Measurements from ENCODE around the gene GNB3. TPM values are rescaled to one million over a fixed set of nuclear protein-coding genes. Genes with fewer than 3 reads are reported as not detected.
A peak's percentile ranks its signal among the peaks of the same experiment; 100 is the strongest.
"Not testable (repeated sequence)": the region's sequence is repeated elsewhere in the genome, so short reads cannot be mapped to it uniquely, and the experiment has no call there.

The GNB3 gene
- total and polyA plus RNA-seq, 8 donors: 0.87 to 11.1 (median 2.7) TPM; not detected in 1

GRCh38 chr12:6883252-6883651 is 42.5 kb downstream of the GNB3 start:
- Histone ChIP-seq H3K27me3 (no peaks in the 10 kb centered on the region), H3K36me3 (peaks cover 3 to 38% (median 28%) of the 10 kb centered on the region in 4 donors), H3K4me1 (peaks cover 0 to 12% (median 6%) of the 10 kb centered on the region in 4 donors), H3K9me3 (no peaks in the 10 kb centered on the region), H3K27ac (no peak overlapping the region), H3K4me3 (no peak overlapping the region)
- 93 to 100% (median 98%) methylated on average over 5 of the region's 5 CpGs for WGBS, 5 donors
- TF ChIP-seq POLR2A (IDR thresholded peaks at IDR 0.05): no peak
- no peak for TF ChIP-seq EP300 (IDR thresholded peaks at IDR 0.05)
- TF ChIP-seq, protein P1, sequence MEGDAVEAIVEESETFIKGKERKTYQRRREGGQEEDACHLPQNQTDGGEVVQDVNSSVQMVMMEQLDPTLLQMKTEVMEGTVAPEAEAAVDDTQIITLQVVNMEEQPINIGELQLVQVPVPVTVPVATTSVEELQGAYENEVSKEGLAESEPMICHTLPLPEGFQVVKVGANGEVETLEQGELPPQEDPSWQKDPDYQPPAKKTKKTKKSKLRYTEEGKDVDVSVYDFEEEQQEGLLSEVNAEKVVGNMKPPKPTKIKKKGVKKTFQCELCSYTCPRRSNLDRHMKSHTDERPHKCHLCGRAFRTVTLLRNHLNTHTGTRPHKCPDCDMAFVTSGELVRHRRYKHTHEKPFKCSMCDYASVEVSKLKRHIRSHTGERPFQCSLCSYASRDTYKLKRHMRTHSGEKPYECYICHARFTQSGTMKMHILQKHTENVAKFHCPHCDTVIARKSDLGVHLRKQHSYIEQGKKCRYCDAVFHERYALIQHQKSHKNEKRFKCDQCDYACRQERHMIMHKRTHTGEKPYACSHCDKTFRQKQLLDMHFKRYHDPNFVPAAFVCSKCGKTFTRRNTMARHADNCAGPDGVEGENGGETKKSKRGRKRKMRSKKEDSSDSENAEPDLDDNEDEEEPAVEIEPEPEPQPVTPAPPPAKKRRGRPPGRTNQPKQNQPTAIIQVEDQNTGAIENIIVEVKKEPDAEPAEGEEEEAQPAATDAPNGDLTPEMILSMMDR (IDR thresholded peaks at IDR 0.05): no peak
- intact Hi-C loops (cut with DNase I; ENCODE audit: low total_unique reads): no loop called here
- DNase-seq: no peak

DNA sequence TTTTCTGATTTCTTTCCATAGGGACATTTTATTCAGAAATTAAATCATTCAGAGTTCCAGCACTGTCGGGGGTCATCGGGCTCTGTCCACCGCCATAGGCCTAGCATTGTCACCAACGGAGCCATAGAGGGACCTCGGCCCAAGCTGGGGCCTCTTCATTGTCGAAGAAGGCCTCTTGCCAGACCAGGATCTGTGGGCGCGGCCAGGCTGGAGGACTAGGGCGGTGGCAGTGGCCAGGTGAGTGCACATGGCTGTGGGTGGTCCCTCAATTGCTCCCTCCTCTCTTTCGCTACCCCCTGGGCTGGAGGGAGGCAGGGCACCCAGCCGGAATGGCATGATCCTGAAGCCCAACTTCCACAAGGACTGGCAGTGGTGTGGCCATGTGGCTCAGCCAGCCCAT is 43.0 kb downstream of the GNB3 start:
- H3K36me3 ChIP-seq: peaks cover 3 to 38% (median 28%) of the 10 kb centered on the region in 4 donors
- 79 to 93% (median 85%) methylated on average over 9 to 11 of the region's 11 CpGs for WGBS, 5 donors
- H3K4me1 ChIP-seq: peaks cover 0 to 12% (median 6%) of the 10 kb centered on the region in 4 donors
- H3K27ac ChIP-seq: no peak overlapping the region
- intact Hi-C loops (cut with DNase I; ENCODE audit: low total_unique reads): no loop called here
- H3K9me3 ChIP-seq: no peaks in the 10 kb centered on the region
- no peak overlapping the region for H3K4me3 ChIP-seq
- no peak for TF ChIP-seq POLR2AphosphoS5 (IDR thresholded peaks at IDR 0.05)
- TF ChIP-seq, protein P1 (IDR thresholded peaks at IDR 0.05): no peak
- no peak for TF ChIP-seq POLR2A (IDR thresholded peaks at IDR 0.05)
- TF ChIP-seq EP300 (IDR thresholded peaks at IDR 0.05): no peak
- no peaks in the 10 kb centered on the region for H3K27me3 ChIP-seq
- no peak for DNase-seq

DNA sequence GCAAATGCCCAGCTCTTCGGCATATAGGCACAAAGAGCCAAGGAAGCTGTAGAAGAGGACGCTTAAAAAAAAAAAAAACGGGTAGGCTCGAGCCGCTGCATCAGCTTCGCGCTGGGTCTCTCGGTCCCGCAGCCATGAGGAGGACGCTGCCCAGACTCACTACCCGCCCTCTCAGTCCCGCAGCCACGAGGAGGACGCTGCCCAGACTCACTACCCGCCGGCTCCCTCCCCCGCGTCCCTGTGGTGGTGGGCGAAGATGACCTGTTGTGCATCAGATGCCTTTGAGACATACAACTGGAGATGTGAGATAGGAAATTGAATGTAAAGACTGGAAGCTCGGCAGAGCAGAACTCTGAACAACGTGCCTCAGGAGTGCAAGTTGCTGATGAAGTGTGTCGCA is 43.8 kb downstream of the GNB3 start:
- no peak overlapping the region for H3K4me3 ChIP-seq
- DNase-seq: no peak
- peaks cover 0 to 12% (median 6%) of the 10 kb centered on the region in 4 donors for H3K4me1 ChIP-seq
- H3K36me3 ChIP-seq: peaks cover 3 to 38% (median 28%) of the 10 kb centered on the region in 4 donors
- H3K9me3 ChIP-seq: no peaks in the 10 kb centered on the region
- no peak overlapping the region for H3K27ac ChIP-seq
- WGBS, 5 donors: 81 to 85% (median 83%) methylated on average over 22 of the region's 22 CpGs
- intact Hi-C loops (cut with DNase I; ENCODE audit: low total_unique reads): no loop called here
- H3K27me3 ChIP-seq: no peaks in the 10 kb centered on the region
- no peak for TF ChIP-seq EP300 (IDR thresholded peaks at IDR 0.05)
- TF ChIP-seq, protein P1 (IDR thresholded peaks at IDR 0.05): no peak
- TF ChIP-seq POLR2AphosphoS5 (IDR thresholded peaks at IDR 0.05): no peak
- no peak for TF ChIP-seq POLR2A (IDR thresholded peaks at IDR 0.05)

- DNase-seq; H3K9me3 ChIP-seq; intact Hi-C loops (cut with DNase I; ENCODE audit: low total_unique reads); H3K27me3 ChIP-seq; H3K4me3 ChIP-seq: not testable (repeated sequence)
- Histone ChIP-seq H3K27ac (peak overlapping the region in 2 of 5 donors; percentile 42 to 59), H3K36me3 (peaks cover 3 to 38% (median 28%) of the 10 kb centered on the region in 4 donors), H3K4me1 (peaks cover 1 to 13% (median 7%) of the 10 kb centered on the region in 4 donors)
- WGBS, 5 donors: 52 to 74% (median 56%) methylated on average over 8 to 12 of the region's 15 CpGs
Observed at GRCh38 chr12:6886206-6886999, 45.7 kb downstream of the GNB3 start.

DNA sequence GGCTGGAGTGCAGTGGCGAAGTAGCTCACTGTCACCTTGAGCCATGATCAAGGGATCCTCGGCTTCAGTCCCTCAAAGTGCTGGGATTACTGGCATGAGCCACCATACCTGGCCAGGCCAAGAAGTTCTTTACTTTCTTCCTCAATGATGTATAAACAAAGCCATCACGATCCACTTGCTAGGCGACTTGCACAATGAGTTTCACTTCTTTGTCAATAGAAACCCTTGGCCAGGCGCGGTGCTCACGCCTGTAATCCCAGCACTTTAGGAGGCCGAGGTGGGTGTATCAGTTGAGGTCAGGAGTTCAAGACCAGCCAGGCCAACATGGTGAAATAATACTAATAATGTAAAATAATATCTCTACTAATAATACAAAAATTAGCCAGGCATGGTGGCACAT is 46.7 kb downstream of the GNB3 start:
- Histone ChIP-seq H3K27me3 (no peaks in the 10 kb centered on the region), H3K9me3 (no peaks in the 10 kb centered on the region), H3K4me3 (no peak overlapping the region), H3K27ac (peak overlapping the region in 2 of 5 donors; percentile 42 to 59), H3K4me1 (peaks cover 5 to 22% (median 12%) of the 10 kb centered on the region in 4 donors), H3K36me3 (peaks cover 3 to 32% (median 28%) of the 10 kb centered on the region in 4 donors)
- WGBS, 5 donors: 38 to 63% (median 43%) methylated on average over 8 of the region's 8 CpGs
- TF ChIP-seq, protein P1 (IDR thresholded peaks at IDR 0.05): no peak
- TF ChIP-seq POLR2A (IDR thresholded peaks at IDR 0.05) (no peak), POLR2AphosphoS5 (IDR thresholded peaks at IDR 0.05) (no peak), EP300 (IDR thresholded peaks at IDR 0.05) (no peak)
- intact Hi-C loops (cut with DNase I; ENCODE audit: low total_unique reads): no loop called here
- DNase-seq: peak; percentile 55 to 66

Data from stomach (tissue), 9 donors.